HG02970 (cell line): Measurements from ENCODE around the gene ATL2.
"Not testable (repeated sequence)": the region's sequence is repeated elsewhere in the genome, so short reads cannot be mapped to it uniquely, and the experiment has no call there.

Experiments used
- ATAC-seq: cut with Tn5 transposase; IDR thresholded peaks from one replicate; pipeline ENCODE4 v1.9.1; 2021; ENCODE audit warnings: mild to moderate bottlenecking, moderate library complexity, moderate number of reproducible peaks; ENCODE audit not compliant: unreplicated experiment, low FRiP score

The ATL2 gene

GRCh38 chr2:38278117-38278438, 99.0 kb downstream of the ATL2 start:
- not testable (repeated sequence) for ATAC-seq

GRCh38 chr2:38277245-38278116, 99.6 kb downstream of the ATL2 start:
- no peak for ATAC-seq

GRCh38 chr2:38274286-38275276, 102.5 kb downstream of the ATL2 start:
- ATAC-seq: no peak

- no peak for ATAC-seq
Measured at GRCh38 chr2:38271697-38272096, 105.4 kb downstream of the ATL2 start.

GRCh38 chr2:38269421-38269820, 107.7 kb downstream of the ATL2 start:
- ATAC-seq: no peak

GRCh38 chr2:38268691-38269327, 108.3 kb downstream of the ATL2 start:
- ATAC-seq: no peak

- no peak for ATAC-seq
Measured at GRCh38 chr2:38268001-38268400, 109.1 kb downstream of the ATL2 start.

- ATAC-seq: no peak
Measured at GRCh38 chr2:38267270-38267925, 109.7 kb downstream of the ATL2 start.

GRCh38 chr2:38266382-38267061, 110.6 kb downstream of the ATL2 start:
- no peak for ATAC-seq

- no peak for ATAC-seq
Measured at GRCh38 chr2:38265461-38265860, 111.6 kb downstream of the ATL2 start.

GRCh38 chr2:38264396-38265221, 112.5 kb downstream of the ATL2 start:
- ATAC-seq: no peak

- ATAC-seq: no peak
Measured at GRCh38 chr2:38263293-38263692, 113.8 kb downstream of the ATL2 start.

GRCh38 chr2:38262069-38262871, 114.8 kb downstream of the ATL2 start:
- no peak for ATAC-seq

- ATAC-seq: no peak
Measured at GRCh38 chr2:38261569-38262068, 115.5 kb downstream of the ATL2 start.

GRCh38 chr2:38260972-38261371, 116.1 kb downstream of the ATL2 start:
- ATAC-seq: no peak

GRCh38 chr2:38260469-38260868, 116.6 kb downstream of the ATL2 start:
- ATAC-seq: no peak

GRCh38 chr2:38259311-38259710, 117.8 kb downstream of the ATL2 start:
- no peak for ATAC-seq

GRCh38 chr2:38257680-38258079, 119.4 kb downstream of the ATL2 start:
- ATAC-seq: not testable (repeated sequence)
